OCI-LY1 (cell line): Measurements from ENCODE around the gene DPF1.

Experiments used
- H2AFZ ChIP-seq: fragments of 200-600 bp; sonication (generic), shearing (Covaris generic); 2 replicates; pipeline ENCODE4 v1.6.0; 2014; ENCODE audit warnings: antibody characterized with exemption, mild to moderate bottlenecking, low read length
- H3F3A ChIP-seq: fragments of 200-600 bp; sonication (generic), shearing (Covaris generic); 2 replicates; pipeline ENCODE4 v1.6.0; 2014; ENCODE audit warnings: mild to moderate bottlenecking, antibody characterized with exemption, low read length, moderate library complexity; ENCODE audit not compliant: insufficient read depth
- H3K27ac ChIP-seq: fragments of 200-600 bp; sonication (generic); 2 replicates; pipeline ENCODE4 v1.5.1; 2014; ENCODE audit warnings: low read length, mixed run types, mild to moderate bottlenecking, low read depth; ENCODE audit not compliant: poor library complexity, severe bottlenecking
- H3K27me3 ChIP-seq: fragments of 200-600 bp; sonication (generic); 2 replicates; pipeline ENCODE4 v1.6.0; 2014; ENCODE audit warnings: antibody characterized with exemption, mild to moderate bottlenecking, low read length, moderate library complexity; ENCODE audit not compliant: insufficient read depth
- H3K36me3 ChIP-seq: fragments of 200-600 bp; sonication (generic); 2 replicates; pipeline ENCODE4 v1.6.1; 2014; ENCODE audit warnings: mild to moderate bottlenecking, antibody characterized with exemption, low read length, moderate library complexity, mixed read lengths; ENCODE audit not compliant: insufficient read depth
- H3K4me1 ChIP-seq: fragments of 200-600 bp; sonication (generic); 2 replicates; pipeline ENCODE4 v1.5.1; 2014; ENCODE audit warnings: mild to moderate bottlenecking, low read length, moderate library complexity; ENCODE audit not compliant: insufficient read depth, severe bottlenecking
- H3K4me2 ChIP-seq: fragments of 200-600 bp; sonication (generic), shearing (Covaris generic); 2 replicates; pipeline ENCODE4 v1.6.1; 2014; ENCODE audit warnings: low read length
- H3K4me3 ChIP-seq: fragments of 200-600 bp; sonication (generic); 2 replicates; pipeline ENCODE4 v1.5.1; 2014; ENCODE audit warnings: low read length, low read depth, mild to moderate bottlenecking, mixed read lengths; ENCODE audit not compliant: poor library complexity, severe bottlenecking
- H3K79me2 ChIP-seq: fragments of 200-600 bp; shearing (Covaris generic); 2 replicates; pipeline ENCODE4 v1.6.1; 2016; ENCODE audit warnings: mixed run types, low read length, mixed read lengths; ENCODE audit not compliant: insufficient read depth
- H3K9ac ChIP-seq: fragments of 200-600 bp; sonication (generic), shearing (Covaris generic); 2 replicates; pipeline ENCODE4 v1.6.1; 2014; ENCODE audit warnings: mild to moderate bottlenecking, low read length, mixed read lengths
- H3K9me2 ChIP-seq: fragments of 200-600 bp; sonication (generic), shearing (Covaris generic); 2 replicates; pipeline ENCODE4 v1.6.1; 2014; ENCODE audit warnings: low read depth, mild to moderate bottlenecking, low read length, mixed read lengths
- H3K9me3 ChIP-seq: fragments of 200-600 bp; shearing (Covaris generic); 2 replicates; pipeline ENCODE4 v1.6.1; 2014; ENCODE audit warnings: low read length, mixed read lengths
- H4K20me1 ChIP-seq: fragments of 200-600 bp; sonication (generic), shearing (Covaris generic); 2 replicates; pipeline ENCODE4 v1.6.0; 2016; ENCODE audit warnings: mild to moderate bottlenecking, low read length; ENCODE audit not compliant: insufficient read depth
- CTCF ChIP-seq: fragments of 200-600 bp; sonication (generic), shearing (Covaris generic); IDR thresholded peaks from 2 replicates; pipeline ENCODE4 v1.5.1; 2017; ENCODE audit warnings: mild to moderate bottlenecking, antibody characterized with exemption, low read length, moderate library complexity, mixed read lengths
- EZH2 ChIP-seq: fragments of 200-600 bp; sonication (generic), shearing (Covaris generic); IDR thresholded peaks from 2 replicates; pipeline ENCODE4 v1.8.0; 2017; ENCODE audit warnings: borderline replicate concordance, mixed run types, mild to moderate bottlenecking, antibody characterized with exemption, low read length, moderate library complexity, mixed read lengths

The DPF1 gene

DNA sequence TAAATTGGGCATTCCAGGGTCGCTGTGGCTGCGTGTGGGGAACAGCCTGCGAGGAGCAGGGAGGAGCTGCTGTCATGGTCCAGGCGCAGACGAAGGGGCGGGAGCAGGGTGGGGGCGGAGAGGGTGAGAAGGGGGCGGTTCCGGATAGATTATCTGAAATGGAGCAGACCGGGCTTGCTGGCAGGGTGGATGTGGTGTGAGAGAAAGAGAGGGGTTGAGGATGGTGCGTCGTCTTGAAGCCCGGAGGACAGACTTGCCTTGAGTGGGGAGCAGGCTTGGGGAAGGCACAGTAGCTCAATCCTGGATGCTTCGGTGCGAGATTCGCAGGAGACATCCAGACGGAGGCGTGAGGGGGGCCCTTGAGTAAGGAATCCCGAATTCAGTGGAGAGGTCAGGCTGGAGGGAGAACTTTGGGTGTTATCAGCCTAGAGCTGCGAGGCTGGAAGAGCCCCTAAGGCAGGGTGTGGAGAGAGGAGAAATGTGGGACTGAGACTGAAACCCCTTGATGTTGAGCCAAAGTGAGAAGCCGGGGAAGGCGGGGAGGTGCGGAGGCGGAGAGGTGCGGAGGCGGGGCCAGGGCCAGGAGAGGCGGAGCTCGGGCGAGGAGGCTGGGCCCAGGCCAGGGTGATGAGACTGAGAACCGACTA lies 40.6 kb downstream of the DPF1 start:
- Histone ChIP-seq H3K9me2 (no peaks in the 10 kb centered on the region), H3K27ac (no peak overlapping the region), H2AFZ (no peak overlapping the region), H3F3A (no peaks in the 10 kb centered on the region), H3K4me3 (no peak overlapping the region), H3K27me3 (no peaks in the 10 kb centered on the region), H3K9me3 (0 out of 2 replicates have a peak, but pooled peaks cover 3% of the 10 kb centered on the region), H3K79me2 (no peaks in the 10 kb centered on the region), H3K36me3 (peaks cover 42% of the 10 kb centered on the region), H3K9ac (no peak overlapping the region), H4K20me1 (no peaks in the 10 kb centered on the region), H3K4me2 (no peak overlapping the region), H3K4me1 (no peaks in the 10 kb centered on the region)
- TF ChIP-seq CTCF: no peak

DNA sequence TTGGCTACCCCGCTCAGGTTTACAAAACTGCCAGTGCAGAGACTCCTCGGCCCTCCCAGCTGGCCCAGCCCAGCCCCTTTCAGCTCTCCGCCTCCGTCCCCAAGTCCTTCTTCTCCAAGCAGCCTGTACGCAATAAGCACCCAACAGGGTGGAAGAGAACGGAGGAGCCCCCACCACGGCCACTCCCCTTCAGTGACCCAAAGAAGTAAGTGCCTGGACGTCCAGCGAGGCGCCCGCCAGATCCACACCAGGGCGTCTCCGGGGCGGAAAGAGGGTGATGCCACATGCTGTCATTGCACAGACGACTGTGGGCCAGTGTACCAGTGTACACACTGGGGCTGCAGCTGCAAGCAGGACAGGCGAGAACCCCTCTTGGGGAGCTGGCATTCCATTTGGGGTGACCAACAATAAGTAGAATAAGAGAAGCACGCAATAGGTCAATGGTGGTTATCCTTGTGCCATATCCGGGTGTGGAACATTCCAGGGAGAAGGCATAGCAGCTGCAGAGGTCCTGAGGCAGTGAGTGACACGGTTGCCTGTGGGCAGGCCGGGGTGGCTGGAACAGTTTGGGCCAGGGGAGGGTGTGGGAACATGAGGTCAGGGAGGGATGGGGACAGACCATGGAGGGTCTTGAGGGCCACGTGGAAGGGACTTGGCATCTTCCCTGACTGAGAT lies 41.3 kb downstream of the DPF1 start:
- H3K4me3 ChIP-seq: no peak overlapping the region
- H3K4me1 ChIP-seq: no peaks in the 10 kb centered on the region
- H3K79me2 ChIP-seq: no peaks in the 10 kb centered on the region
- H3F3A ChIP-seq: no peaks in the 10 kb centered on the region
- TF ChIP-seq EZH2 (no peak), CTCF (no peak)
- H3K9ac ChIP-seq: no peak overlapping the region
- no peaks in the 10 kb centered on the region for H4K20me1 ChIP-seq
- H3K9me3 ChIP-seq: 0 out of 2 replicates have a peak, but pooled peaks cover 3% of the 10 kb centered on the region
- H3K9me2 ChIP-seq: no peaks in the 10 kb centered on the region
- no peak overlapping the region for H3K27ac ChIP-seq
- no peak overlapping the region for H2AFZ ChIP-seq
- no peaks in the 10 kb centered on the region for H3K27me3 ChIP-seq
- no peak overlapping the region for H3K4me2 ChIP-seq
- peaks cover 46% of the 10 kb centered on the region for H3K36me3 ChIP-seq

DNA sequence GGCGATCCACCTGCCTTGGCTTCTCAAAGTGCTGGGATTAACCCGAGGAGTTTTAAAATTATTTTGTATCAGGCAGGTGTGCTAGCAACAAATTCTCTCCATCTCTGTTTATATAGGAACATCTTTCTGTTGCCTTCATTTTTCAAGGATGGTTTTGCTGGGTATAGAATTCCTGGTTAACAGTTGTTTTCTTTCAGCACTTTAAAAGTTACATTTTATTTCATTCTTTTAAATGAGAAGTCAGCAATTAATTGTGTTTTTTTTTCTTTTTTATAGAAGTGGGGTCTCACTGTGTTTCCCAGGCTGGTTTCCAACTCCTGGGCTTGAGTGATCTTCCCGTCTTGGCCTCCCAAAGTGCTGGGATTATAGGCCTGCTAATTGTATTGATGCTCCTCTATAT lies 44.0 kb downstream of the DPF1 start:
- no peaks in the 10 kb centered on the region for H4K20me1 ChIP-seq
- peaks cover 41% of the 10 kb centered on the region for H3K36me3 ChIP-seq
- H3F3A ChIP-seq: no peaks in the 10 kb centered on the region
- H3K4me1 ChIP-seq: no peaks in the 10 kb centered on the region
- no peak overlapping the region for H2AFZ ChIP-seq
- no peak for TF ChIP-seq CTCF
- TF ChIP-seq EZH2: no peak
- no peak overlapping the region for H3K9ac ChIP-seq
- H3K27ac ChIP-seq: no peak overlapping the region
- no peak overlapping the region for H3K4me2 ChIP-seq
- H3K9me2 ChIP-seq: no peaks in the 10 kb centered on the region
- H3K79me2 ChIP-seq: no peaks in the 10 kb centered on the region
- H3K4me3 ChIP-seq: no peak overlapping the region
- 0 out of 2 replicates have a peak, but pooled peaks cover 3% of the 10 kb centered on the region for H3K9me3 ChIP-seq
- no peaks in the 10 kb centered on the region for H3K27me3 ChIP-seq
